Mesendoderm (in vitro differentiated cells): ENCODE measurements around the gene DDR1.
A peak's percentile ranks its signal among the peaks of the same experiment; 100 is the strongest.
"Not testable (repeated sequence)": the region's sequence is repeated elsewhere in the genome, so short reads cannot be mapped to it uniquely, and the experiment has no call there.

Experiments
- DNase-seq: peaks from one replicate; pipeline ENCODE4 v3.0.0; 2013
- H2AK5ac ChIP-seq: 2 replicates; pipeline ENCODE4 v1.6.1; 2013; ENCODE audit warnings: low read length, inconsistent platforms
- H2BK120ac ChIP-seq: 2 replicates; pipeline ENCODE4 v1.6.1; 2013; ENCODE audit warnings: low read depth, mild to moderate bottlenecking, low read length, moderate library complexity, mixed read lengths
- H2BK15ac ChIP-seq: replicated peaks from 2 replicates; pipeline ENCODE4 v1.6.1; 2013; ENCODE audit warnings: low read depth, mild to moderate bottlenecking, moderate library complexity
- H2BK5ac ChIP-seq: 2 replicates; pipeline ENCODE4 v1.6.1; 2013; ENCODE audit warnings: low read length, inconsistent platforms
- H3K18ac ChIP-seq: 2 replicates; pipeline ENCODE4 v1.6.1; 2013; ENCODE audit warnings: mild to moderate bottlenecking, low read length, mixed read lengths
- H3K23ac ChIP-seq: one replicate; pipeline ENCODE4 v1.6.1; 2013; ENCODE audit warnings: low read length
- H3K27ac ChIP-seq: 2 replicates; pipeline ENCODE4 v1.5.1; 2013; ENCODE audit warnings: low read depth, mild to moderate bottlenecking, inconsistent platforms, low read length, moderate library complexity
- H3K27me3 ChIP-seq: 2 replicates; pipeline ENCODE4 v1.6.1; 2013; ENCODE audit warnings: low read length, control low read depth, mild to moderate bottlenecking, inconsistent platforms; ENCODE audit not compliant: insufficient read depth, poor library complexity
- H3K36me3 ChIP-seq: 2 replicates; pipeline ENCODE4 v1.6.1; 2013; ENCODE audit warnings: low read length, inconsistent platforms; ENCODE audit not compliant: control insufficient read depth, insufficient read depth
- H3K4ac ChIP-seq: one replicate; pipeline ENCODE4 v1.6.1; 2013; ENCODE audit warnings: low read depth, mild to moderate bottlenecking, low read length, moderate library complexity
- H3K4me1 ChIP-seq: 2 replicates; pipeline ENCODE4 v1.6.1; 2013; ENCODE audit warnings: low read depth, low read length, inconsistent platforms; ENCODE audit not compliant: control insufficient read depth
- H3K4me2 ChIP-seq: 2 replicates; pipeline ENCODE4 v1.6.1; 2013; ENCODE audit warnings: low read length
- H3K4me3 ChIP-seq: 2 replicates; pipeline ENCODE4 v1.5.1; 2013; ENCODE audit warnings: mild to moderate bottlenecking, low read length
- H3K56ac ChIP-seq: one replicate; pipeline ENCODE4 v1.6.1; 2013; ENCODE audit warnings: low read length
- H3K79me1 ChIP-seq: 2 replicates; pipeline ENCODE4 v1.6.1; 2013; ENCODE audit warnings: low read length, inconsistent platforms
- H3K79me2 ChIP-seq: 2 replicates; pipeline ENCODE4 v1.6.1; 2013; ENCODE audit warnings: mild to moderate bottlenecking, low read length; ENCODE audit not compliant: control insufficient read depth, insufficient read depth
- H3K9ac ChIP-seq: 2 replicates; pipeline ENCODE4 v1.6.1; 2013; ENCODE audit warnings: low read length, inconsistent platforms
- H4K5ac ChIP-seq: one replicate; pipeline ENCODE4 v1.6.1; 2013; ENCODE audit warnings: low read length
- H4K8ac ChIP-seq: one replicate; pipeline ENCODE4 v1.6.1; 2013; ENCODE audit warnings: low read depth, mild to moderate bottlenecking, control low read depth, low read length, moderate library complexity
- WGBS: extraction: QIAGEN DNeasy Blood & Tissue Kit; methylation state at CpG from one replicate; pipeline ENCODE4 v1.1.7; 2013; ENCODE audit warnings: low lambda C conversion rate, missing lambda C conversion rate; ENCODE audit not compliant: insufficient coverage; ENCODE audit errors: extremely low coverage; 5-methylcytosine and 5-hydroxymethylcytosine counted together

Gene DDR1

DNA sequence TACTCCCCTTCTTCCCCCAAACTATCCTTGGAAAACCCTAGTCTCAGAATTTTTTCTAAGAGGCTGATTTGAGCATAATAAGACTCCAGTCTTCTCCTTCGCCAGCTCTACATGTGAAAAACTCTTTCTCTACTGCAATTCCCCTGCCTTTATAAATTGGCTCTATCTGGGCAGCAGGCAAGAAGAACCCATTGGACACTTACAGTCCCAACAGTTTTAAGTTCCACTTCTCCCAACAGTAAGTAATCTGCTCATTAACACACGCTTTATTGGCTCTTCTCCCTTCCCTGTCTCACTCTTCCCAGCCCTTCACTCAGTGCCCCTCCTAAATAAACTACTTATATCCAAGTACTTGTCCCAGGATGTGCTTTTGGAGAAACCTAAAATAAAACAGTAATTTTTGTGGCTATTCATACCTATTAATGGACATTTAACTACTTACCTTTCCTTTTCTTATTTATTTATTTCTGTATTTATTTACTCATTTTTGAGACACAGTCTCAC lies 11.1 kb upstream of the DDR1 start:
- Histone ChIP-seq H2BK120ac (no peak overlapping the region), H2AK5ac (no peak overlapping the region), H4K8ac (no peak overlapping the region), H2BK15ac (no peak overlapping the region), H3K56ac (no peak overlapping the region), H3K79me2 (no peaks in the 10 kb centered on the region), H3K79me1 (no peaks in the 10 kb centered on the region), H4K5ac (no peak overlapping the region), H2BK5ac (no peak overlapping the region), H3K36me3 (no peaks in the 10 kb centered on the region), H3K4me1 (peaks cover 2% of the 10 kb centered on the region), H3K4ac (no peak overlapping the region), H3K23ac (no peak overlapping the region), H3K4me2 (no peak overlapping the region), H3K27ac (no peak overlapping the region), H3K4me3 (no peak overlapping the region), H3K27me3 (no peaks in the 10 kb centered on the region), H3K18ac (no peak overlapping the region), H3K9ac (no peak overlapping the region)
- WGBS: no CpG with 5 or more reads among the region's 2 CpGs
- DNase-seq: no peak

DNA sequence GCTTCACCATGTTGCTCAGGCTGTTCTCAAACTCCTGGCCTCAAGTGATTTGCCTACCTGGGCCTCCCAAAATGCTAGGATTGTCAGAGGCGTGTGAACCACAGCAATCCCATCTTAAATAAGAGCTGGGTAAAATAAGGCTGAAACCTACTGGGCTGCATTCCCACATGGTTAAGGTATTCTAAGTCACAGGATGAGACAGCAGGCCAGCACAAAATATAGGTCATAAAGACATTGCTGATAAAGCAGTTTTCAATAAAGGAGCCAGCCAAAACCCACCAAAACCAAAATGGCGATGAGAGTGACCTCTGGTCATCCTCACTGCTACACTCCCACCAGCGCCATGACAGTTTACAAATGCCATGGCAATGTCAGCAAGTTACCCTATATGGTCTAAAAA lies 10.5 kb upstream of the DDR1 start:
- not testable (repeated sequence) for H3K36me3 ChIP-seq, H2BK5ac ChIP-seq, H2AK5ac ChIP-seq, DNase-seq, H2BK120ac ChIP-seq, H3K79me2 ChIP-seq, H3K4me1 ChIP-seq, H3K27ac ChIP-seq, H3K23ac ChIP-seq, H3K4ac ChIP-seq, H3K18ac ChIP-seq, H3K4me2 ChIP-seq, H3K56ac ChIP-seq, H2BK15ac ChIP-seq, H3K4me3 ChIP-seq, H4K8ac ChIP-seq, H3K79me1 ChIP-seq, H3K27me3 ChIP-seq, H4K5ac ChIP-seq, H3K9ac ChIP-seq
- WGBS: no CpG with 5 or more reads among the region's 3 CpGs

DNA sequence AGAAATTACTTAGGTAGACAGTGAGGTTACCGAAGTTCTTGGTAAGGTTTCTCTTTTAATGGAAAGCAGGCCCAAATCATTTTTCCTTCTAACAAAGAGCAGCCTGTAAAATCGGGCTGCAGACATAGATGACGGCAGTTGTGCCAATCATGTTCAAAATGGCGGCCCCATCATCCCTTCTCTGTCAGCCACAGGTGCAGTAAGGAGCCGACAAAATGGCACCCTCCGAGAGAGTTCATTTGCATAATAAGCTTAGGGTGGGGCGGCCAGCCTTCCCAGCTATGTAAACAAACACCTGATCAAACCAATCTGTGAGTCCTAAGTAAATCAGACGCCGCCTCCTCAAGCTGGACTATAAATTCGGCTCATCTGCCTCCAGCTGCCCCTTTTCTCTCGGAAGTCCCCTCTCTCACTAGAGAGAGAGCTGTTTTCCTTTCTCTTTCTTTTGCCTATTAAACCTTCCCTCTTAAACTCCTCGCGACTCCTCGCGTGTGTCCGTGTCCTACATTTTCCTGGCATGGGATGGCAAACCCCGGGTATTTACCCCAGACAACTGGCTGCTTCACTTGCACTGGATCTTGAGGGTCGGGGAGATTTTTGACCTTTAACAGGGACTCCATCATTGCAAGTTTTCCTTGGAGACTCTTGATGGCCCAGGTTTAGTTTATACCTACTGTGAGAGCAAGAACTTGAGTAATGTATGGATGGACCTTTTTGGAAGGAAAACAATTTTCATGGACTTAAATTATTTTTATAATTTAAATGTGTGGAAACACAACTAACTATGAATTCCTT lies 8.9 kb upstream of the DDR1 start:
- H3K18ac ChIP-seq: no peak overlapping the region
- no peak overlapping the region for H3K4me2 ChIP-seq
- no peak overlapping the region for H3K4me3 ChIP-seq
- no peak overlapping the region for H3K27ac ChIP-seq
- H3K79me2 ChIP-seq: no peaks in the 10 kb centered on the region
- H2BK15ac ChIP-seq: no peak overlapping the region
- DNase-seq: peak; percentile 38
- H4K8ac ChIP-seq: no peak overlapping the region
- H3K4me1 ChIP-seq: peaks cover 4% of the 10 kb centered on the region
- H3K4ac ChIP-seq: no peak overlapping the region
- no peak overlapping the region for H2AK5ac ChIP-seq
- H2BK120ac ChIP-seq: no peak overlapping the region
- H3K23ac ChIP-seq: no peak overlapping the region
- H3K9ac ChIP-seq: no peak overlapping the region
- H3K27me3 ChIP-seq: no peaks in the 10 kb centered on the region
- no peak overlapping the region for H4K5ac ChIP-seq
- H3K36me3 ChIP-seq: no peaks in the 10 kb centered on the region
- H3K56ac ChIP-seq: no peak overlapping the region
- H3K79me1 ChIP-seq: no peaks in the 10 kb centered on the region
- no CpG with 5 or more reads among the region's 18 CpGs for WGBS
- H2BK5ac ChIP-seq: no peak overlapping the region

DNA sequence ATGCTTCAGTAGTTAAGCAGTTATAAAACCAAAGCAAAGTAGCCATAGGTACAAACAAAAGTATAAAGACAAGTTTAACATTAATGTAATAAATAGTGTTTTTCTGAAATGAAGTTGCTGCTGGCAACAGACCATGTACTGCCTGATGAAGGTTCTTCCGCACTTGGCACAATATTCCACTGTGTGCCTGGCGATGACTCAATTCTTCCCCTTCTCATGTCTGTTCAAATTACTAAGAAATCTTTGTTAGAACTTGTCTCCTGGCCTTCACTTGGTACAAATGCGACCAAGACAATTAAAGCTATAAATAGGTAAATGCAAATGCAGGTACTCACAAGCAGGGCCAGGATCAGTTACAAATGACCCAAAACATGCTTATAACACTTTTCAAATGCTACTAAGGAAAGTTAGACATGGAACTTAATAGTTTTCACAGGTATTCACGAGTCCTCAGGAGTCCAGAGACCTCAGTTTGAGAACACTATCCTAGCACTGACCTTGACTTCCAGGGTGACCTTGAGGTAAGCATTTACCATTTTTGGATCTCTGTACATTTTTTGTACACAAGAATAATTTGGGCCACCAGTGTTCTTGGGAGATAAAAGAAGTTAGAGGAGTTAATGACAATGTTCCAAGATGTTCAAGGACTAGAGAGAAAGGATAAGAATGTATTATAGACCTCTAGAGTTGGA lies 8.1 kb upstream of the DDR1 start:
- H3K4me1 ChIP-seq: peaks cover 7% of the 10 kb centered on the region
- H2BK15ac ChIP-seq: no peak overlapping the region
- no peak overlapping the region for H2BK120ac ChIP-seq
- H3K79me1 ChIP-seq: no peaks in the 10 kb centered on the region
- WGBS: no CpG with 5 or more reads among the region's 4 CpGs
- no peak overlapping the region for H4K8ac ChIP-seq
- H3K27ac ChIP-seq: no peak overlapping the region
- H3K27me3 ChIP-seq: no peaks in the 10 kb centered on the region
- no peaks in the 10 kb centered on the region for H3K36me3 ChIP-seq
- no peak overlapping the region for H3K18ac ChIP-seq
- H3K56ac ChIP-seq: no peak overlapping the region
- no peak overlapping the region for H3K23ac ChIP-seq
- H2BK5ac ChIP-seq: no peak overlapping the region
- no peak overlapping the region for H3K4me2 ChIP-seq
- no peak for DNase-seq
- no peak overlapping the region for H3K9ac ChIP-seq
- H3K4me3 ChIP-seq: no peak overlapping the region
- no peak overlapping the region for H4K5ac ChIP-seq
- H3K4ac ChIP-seq: no peak overlapping the region
- no peaks in the 10 kb centered on the region for H3K79me2 ChIP-seq
- H2AK5ac ChIP-seq: no peak overlapping the region

DNA sequence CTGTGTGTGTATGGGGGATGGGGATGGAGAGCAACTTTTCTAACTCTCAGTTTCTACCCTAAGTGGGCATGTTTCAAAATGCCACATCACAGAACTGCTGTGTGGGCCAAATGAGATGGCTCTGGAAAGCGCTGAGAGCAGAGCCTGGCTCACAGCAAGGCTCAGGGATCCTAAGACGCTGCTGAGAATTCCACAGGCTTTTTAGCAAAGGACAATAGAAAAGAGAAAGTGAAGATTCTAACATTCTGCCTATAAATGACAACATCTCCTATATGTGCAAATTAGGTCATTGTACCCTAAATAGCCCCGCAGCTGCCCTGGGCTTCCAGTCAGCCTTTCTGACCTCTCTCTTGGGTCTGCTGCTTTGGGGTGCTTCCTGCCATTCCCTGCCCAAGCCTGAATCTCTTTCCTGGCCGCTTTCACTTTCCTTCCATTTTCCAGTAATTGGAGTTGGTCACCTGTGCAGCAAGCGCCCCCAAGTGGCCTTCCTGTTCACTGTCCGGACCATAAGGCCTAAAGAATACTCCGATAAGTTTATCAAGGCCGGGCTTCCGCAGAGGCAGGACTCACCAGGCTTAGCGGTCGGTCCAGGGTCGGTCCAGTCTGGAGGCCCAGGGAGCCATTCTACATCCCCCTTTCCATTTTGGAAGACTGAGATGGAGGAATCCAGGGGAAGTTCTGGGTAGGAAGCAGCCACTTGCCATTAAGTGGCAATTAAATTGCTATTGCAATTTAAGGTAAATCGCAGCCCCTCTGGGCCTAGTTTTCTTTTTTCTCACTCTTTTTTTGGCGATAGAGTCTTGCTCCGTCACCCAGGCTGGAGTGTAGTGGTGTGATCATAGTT lies 6.7 kb upstream of the DDR1 start:
- peak overlapping the region; percentile 27 for H3K9ac ChIP-seq
- H2BK120ac ChIP-seq: no peak overlapping the region
- no peaks in the 10 kb centered on the region for H3K27me3 ChIP-seq
- no peak overlapping the region for H2AK5ac ChIP-seq
- peak overlapping the region; percentile 91 for H3K23ac ChIP-seq
- peaks cover 2% of the 10 kb centered on the region for H3K79me1 ChIP-seq
- peak; percentile 95 for DNase-seq
- H3K4me1 ChIP-seq: peaks cover 18% of the 10 kb centered on the region
- peaks cover 3% of the 10 kb centered on the region for H3K79me2 ChIP-seq
- no peak overlapping the region for H3K4me2 ChIP-seq
- no peak overlapping the region for H3K27ac ChIP-seq
- no peak overlapping the region for H3K18ac ChIP-seq
- no peak overlapping the region for H2BK15ac ChIP-seq
- no peak overlapping the region for H4K8ac ChIP-seq
- H3K56ac ChIP-seq: peak overlapping the region; percentile 71
- H2BK5ac ChIP-seq: no peak overlapping the region
- no peaks in the 10 kb centered on the region for H3K36me3 ChIP-seq
- H4K5ac ChIP-seq: no peak overlapping the region
- WGBS: no CpG with 5 or more reads among the region's 15 CpGs
- no peak overlapping the region for H3K4ac ChIP-seq
- no peak overlapping the region for H3K4me3 ChIP-seq
